Measurements from ENCODE around the gene TYW1B.
"Not testable (repeated sequence)": the region's sequence is repeated elsewhere in the genome, so short reads cannot be mapped to it uniquely, and the experiment has no call there.

Gene TYW1B

GRCh38 chr7:72561988-72562387 lies 266.0 kb downstream of the TYW1B start:
- not testable (repeated sequence) for H3K4me1 Mint-ChIP-seq (ENCODE audit: low read depth); H3K36me3 Mint-ChIP-seq (ENCODE audit: low read depth); H3K27ac Mint-ChIP-seq; H3K4me3 Mint-ChIP-seq; H3K27me3 Mint-ChIP-seq; DNase-seq
- H3K9me3 Mint-ChIP-seq: peaks cover 19% of the 10 kb centered on the region

DNA sequence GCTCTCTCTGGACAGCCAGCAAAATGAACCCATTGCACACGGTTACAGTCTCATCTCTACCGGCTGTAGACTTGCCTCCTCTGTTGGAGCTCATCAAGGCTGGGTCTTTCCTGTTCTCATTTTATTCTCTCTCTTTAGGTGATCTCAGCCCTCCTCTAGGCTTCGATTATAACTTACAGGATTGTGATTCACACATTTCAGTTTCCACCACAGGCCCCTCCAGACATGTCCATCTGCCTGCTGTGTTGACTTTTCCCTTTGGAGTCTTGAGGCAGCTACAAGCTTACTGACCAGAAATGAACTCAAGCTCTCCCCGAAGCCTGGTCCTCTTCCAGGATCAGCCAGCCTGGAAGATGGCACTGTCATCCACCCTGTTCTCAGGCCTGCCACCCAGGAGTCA lies 268.5 kb downstream of the TYW1B start:
- H3K4me1 Mint-ChIP-seq (ENCODE audit: low read depth); H3K36me3 Mint-ChIP-seq (ENCODE audit: low read depth); H3K27ac Mint-ChIP-seq; H3K27me3 Mint-ChIP-seq; DNase-seq; H3K4me3 Mint-ChIP-seq: not testable (repeated sequence)
- peaks cover 14% of the 10 kb centered on the region for H3K9me3 Mint-ChIP-seq

DNA sequence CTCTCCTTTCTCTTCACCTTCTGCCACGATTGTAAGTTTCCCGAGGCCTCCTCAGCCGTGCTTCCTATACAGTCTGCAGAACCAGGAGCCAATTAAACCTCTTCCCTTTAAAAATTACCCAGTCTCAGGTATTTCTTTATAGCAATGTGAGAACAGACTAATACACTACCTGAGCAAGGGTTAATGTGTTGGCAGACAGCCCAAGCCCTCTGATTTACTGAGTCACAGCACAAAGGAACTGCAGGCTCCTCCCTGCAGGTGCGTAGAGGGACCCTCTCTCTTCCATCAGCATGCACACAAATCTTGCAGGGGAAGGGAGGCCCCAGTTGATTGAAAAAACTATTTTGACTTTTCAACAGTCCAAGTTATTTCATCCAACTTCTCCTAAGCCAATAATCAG lies 271.3 kb downstream of the TYW1B start:
- not testable (repeated sequence) for H3K27me3 Mint-ChIP-seq; H3K27ac Mint-ChIP-seq; H3K4me3 Mint-ChIP-seq; H3K36me3 Mint-ChIP-seq (ENCODE audit: low read depth); H3K4me1 Mint-ChIP-seq (ENCODE audit: low read depth); DNase-seq
- peaks cover 16% of the 10 kb centered on the region for H3K9me3 Mint-ChIP-seq

DNA sequence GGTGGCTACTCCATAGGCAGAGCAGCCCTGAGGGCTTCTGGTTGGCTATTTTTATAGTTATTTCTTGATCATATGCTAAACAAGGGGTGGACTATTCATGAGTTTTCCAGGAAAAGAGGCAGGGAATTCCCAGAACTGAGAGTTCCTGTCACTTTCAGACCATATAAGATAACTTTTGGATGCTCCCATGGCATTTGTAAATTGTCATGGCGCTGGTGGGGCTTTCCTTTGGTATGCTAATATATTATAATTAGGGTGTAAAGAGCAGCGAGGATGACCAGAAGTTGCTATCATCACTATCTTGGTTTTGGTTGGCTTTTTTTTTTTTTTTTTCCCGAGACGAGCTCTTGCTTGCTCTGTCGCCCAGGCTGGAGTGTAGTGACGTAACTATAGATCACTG lies 272.8 kb downstream of the TYW1B start:
- peaks cover 13% of the 10 kb centered on the region for H3K9me3 Mint-ChIP-seq
- H3K4me3 Mint-ChIP-seq; H3K27ac Mint-ChIP-seq; H3K36me3 Mint-ChIP-seq (ENCODE audit: low read depth); H3K27me3 Mint-ChIP-seq; DNase-seq; H3K4me1 Mint-ChIP-seq (ENCODE audit: low read depth): not testable (repeated sequence)

DNA sequence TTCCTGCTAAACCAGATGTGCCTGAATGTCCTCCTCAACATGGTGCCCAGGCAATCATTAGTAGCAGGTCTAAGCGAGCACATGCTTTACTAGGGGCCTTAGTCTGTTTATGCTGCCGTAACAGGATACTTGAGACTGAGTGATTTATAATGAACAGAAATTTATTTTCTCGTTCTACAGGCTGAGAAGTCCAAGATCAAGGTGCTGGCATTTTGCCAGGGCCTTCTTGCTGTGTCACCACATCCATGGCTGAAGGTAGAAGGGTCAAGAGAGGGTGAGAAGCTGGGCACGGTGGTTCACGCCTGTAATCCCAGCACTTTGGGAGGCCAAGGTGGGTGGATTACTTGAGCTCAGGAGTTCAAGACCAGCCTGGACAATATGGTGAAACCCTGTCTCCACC lies 273.6 kb downstream of the TYW1B start:
- not testable (repeated sequence) for H3K4me1 Mint-ChIP-seq (ENCODE audit: low read depth); H3K4me3 Mint-ChIP-seq; H3K27me3 Mint-ChIP-seq; H3K27ac Mint-ChIP-seq; DNase-seq; H3K36me3 Mint-ChIP-seq (ENCODE audit: low read depth)
- peaks cover 13% of the 10 kb centered on the region for H3K9me3 Mint-ChIP-seq

DNA sequence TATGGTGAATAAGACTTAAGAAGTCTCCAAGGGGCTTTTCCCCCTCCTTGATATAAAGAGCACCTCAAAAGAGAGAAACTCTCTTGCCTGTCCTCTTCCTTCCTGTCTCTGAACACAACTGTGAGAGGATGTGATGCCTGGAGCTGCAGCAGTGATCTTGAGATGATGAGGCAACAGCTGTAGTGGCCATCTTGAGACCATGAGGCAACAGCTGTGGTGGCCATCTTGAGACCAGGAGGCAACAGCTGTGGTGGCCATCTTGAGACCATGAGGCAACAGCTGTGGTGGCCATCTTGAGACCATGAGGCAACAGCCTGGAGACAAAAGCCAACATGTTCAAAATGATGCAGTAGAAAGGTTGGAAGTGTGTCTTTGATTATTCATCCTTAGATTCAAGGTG lies 277.5 kb downstream of the TYW1B start:
- H3K36me3 Mint-ChIP-seq (ENCODE audit: low read depth); H3K27me3 Mint-ChIP-seq; DNase-seq; H3K4me1 Mint-ChIP-seq (ENCODE audit: low read depth); H3K4me3 Mint-ChIP-seq; H3K27ac Mint-ChIP-seq: not testable (repeated sequence)
- peaks cover 12% of the 10 kb centered on the region for H3K9me3 Mint-ChIP-seq

GRCh38 chr7:72546586-72547237 lies 281.3 kb downstream of the TYW1B start:
- H3K4me3 Mint-ChIP-seq; H3K27me3 Mint-ChIP-seq; H3K9me3 Mint-ChIP-seq; H3K36me3 Mint-ChIP-seq (ENCODE audit: low read depth); H3K4me1 Mint-ChIP-seq (ENCODE audit: low read depth); H3K27ac Mint-ChIP-seq; DNase-seq: not testable (repeated sequence)

DNA sequence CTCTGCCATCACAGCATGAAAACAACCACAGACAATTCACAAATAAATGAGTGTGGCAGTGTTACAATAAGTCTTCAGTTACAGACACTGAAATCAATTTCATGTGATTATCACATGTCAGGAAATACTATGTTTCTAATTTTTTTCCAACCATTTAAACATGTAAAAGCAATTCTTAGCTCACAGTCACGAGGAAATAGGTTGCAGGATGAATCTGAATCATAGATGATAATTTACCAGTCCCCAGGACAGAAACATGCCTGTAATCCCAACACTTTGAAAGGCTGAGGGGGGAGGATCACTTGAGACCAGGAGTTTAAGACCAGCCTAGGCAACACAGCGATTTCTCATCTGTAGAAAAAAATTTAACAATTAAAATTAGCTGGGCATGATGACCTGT lies 283.5 kb downstream of the TYW1B start:
- not testable (repeated sequence) for DNase-seq; H3K4me1 Mint-ChIP-seq (ENCODE audit: low read depth); H3K4me3 Mint-ChIP-seq; H3K36me3 Mint-ChIP-seq (ENCODE audit: low read depth); H3K9me3 Mint-ChIP-seq; H3K27ac Mint-ChIP-seq; H3K27me3 Mint-ChIP-seq

DNA sequence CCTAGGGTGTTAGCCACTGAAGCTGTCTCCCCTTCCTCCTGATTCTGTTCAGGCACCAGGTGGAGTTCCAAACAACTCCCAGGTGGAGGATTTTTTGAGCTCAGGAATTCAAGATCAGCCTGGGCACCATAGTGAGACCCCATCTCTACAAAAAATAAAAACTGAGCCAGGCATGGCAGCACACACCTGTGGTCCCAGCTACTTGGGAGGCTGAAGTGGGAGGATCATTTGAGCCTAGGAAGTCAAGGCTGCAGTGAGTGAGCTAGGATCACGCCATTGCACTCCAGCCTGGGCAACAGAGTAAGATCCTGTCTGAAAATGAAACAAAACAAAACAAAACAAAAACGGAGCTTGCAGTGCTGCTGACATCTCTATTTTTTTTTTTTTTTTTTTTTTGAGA lies 287.1 kb downstream of the TYW1B start:
- no peaks in the 10 kb centered on the region for H3K36me3 Mint-ChIP-seq (ENCODE audit: low read depth)
- H3K27me3 Mint-ChIP-seq: no peaks in the 10 kb centered on the region
- no peaks in the 10 kb centered on the region for H3K4me1 Mint-ChIP-seq (ENCODE audit: low read depth)
- DNase-seq: no peak
- H3K4me3 Mint-ChIP-seq: no peak overlapping the region
- no peak overlapping the region for H3K27ac Mint-ChIP-seq
- H3K9me3 Mint-ChIP-seq: no peaks in the 10 kb centered on the region

DNA sequence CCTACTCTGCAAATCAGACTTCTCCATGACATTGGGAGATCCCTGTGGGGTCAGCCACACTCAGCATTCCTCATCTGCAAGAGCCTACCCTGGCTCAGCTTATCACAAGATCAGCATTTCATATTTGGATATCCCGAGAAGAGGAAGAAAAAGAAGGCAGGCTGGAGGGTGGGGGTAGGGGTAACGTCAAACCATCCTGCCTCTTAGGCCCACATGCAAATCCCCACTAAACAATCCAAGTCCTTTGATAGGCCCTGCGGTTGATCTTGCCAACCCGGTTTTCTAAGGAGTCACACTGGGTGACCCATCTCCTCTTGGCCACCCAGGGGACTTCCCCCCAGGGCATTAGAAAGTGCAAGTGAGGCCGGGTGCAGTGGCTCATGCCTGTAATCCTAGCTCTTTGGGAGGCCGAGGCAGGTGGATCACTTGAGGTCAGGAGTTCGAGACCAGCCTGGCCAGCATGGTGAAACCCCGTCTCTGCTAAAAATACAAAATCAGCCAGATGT lies 287.8 kb downstream of the TYW1B start:
- Mint-ChIP-seq H3K4me1 (ENCODE audit: low read depth) (no peaks in the 10 kb centered on the region), H3K27me3 (no peaks in the 10 kb centered on the region), H3K9me3 (no peaks in the 10 kb centered on the region), H3K36me3 (ENCODE audit: low read depth) (no peaks in the 10 kb centered on the region), H3K27ac (no peak overlapping the region), H3K4me3 (no peak overlapping the region)
- no peak for DNase-seq

- H3K9me3 Mint-ChIP-seq: no peaks in the 10 kb centered on the region
- no peak overlapping the region for H3K4me3 Mint-ChIP-seq
- no peaks in the 10 kb centered on the region for H3K36me3 Mint-ChIP-seq (ENCODE audit: low read depth)
- no peaks in the 10 kb centered on the region for H3K27me3 Mint-ChIP-seq
- H3K27ac Mint-ChIP-seq: no peak overlapping the region
- H3K4me1 Mint-ChIP-seq (ENCODE audit: low read depth): no peaks in the 10 kb centered on the region
- no peak for DNase-seq
Observed at GRCh38 chr7:72539702-72540101, 288.3 kb downstream of the TYW1B start.

DNA sequence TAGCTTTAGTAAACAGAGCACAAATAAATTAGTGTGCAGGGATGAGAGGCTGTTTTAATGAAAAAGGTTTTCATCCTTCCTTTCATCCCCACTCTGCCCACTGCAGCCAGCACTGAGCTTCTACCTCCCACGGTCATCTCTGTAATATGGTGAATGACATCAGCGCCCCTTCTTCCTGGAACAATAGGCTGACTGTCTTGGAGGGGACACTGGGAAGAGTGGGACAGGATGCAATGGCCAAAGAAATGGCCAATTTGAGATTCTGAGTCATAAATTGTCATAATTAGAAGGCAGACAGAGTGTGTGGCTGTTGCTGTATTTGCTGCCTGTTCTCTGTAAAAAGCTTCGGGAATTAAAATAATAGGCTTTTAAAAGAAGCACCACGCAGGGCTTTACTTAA lies 289.1 kb downstream of the TYW1B start:
- H3K4me3 Mint-ChIP-seq: no peak overlapping the region
- H3K4me1 Mint-ChIP-seq (ENCODE audit: low read depth): no peaks in the 10 kb centered on the region
- no peaks in the 10 kb centered on the region for H3K36me3 Mint-ChIP-seq (ENCODE audit: low read depth)
- no peak overlapping the region for H3K27ac Mint-ChIP-seq
- H3K9me3 Mint-ChIP-seq: no peaks in the 10 kb centered on the region
- no peaks in the 10 kb centered on the region for H3K27me3 Mint-ChIP-seq
- DNase-seq: no peak

DNA sequence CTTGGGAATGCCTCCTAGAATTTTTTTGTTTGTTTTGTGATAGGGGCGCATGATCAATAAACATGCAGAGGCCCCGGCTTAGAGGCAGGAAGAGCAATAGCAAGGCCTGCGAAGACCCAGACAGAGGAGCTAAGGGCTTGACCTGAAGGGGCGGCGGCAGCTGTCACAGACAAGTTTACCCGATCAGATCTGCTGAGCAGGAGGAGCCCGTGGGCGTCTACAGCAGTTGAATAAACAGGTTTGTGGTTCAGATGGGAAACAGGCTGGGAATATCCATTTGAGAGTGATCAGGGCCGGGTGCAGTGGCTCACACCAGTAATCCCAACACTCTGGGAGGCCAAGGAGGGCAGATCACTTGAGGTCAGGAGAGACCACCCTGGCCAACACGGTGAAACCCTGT lies 289.9 kb downstream of the TYW1B start:
- H3K36me3 Mint-ChIP-seq (ENCODE audit: low read depth): no peaks in the 10 kb centered on the region
- no peak for DNase-seq
- no peak overlapping the region for H3K27ac Mint-ChIP-seq

GRCh38 chr7:72536038-72536437 lies 292.0 kb downstream of the TYW1B start:
- not testable (repeated sequence) for H3K4me1 Mint-ChIP-seq (ENCODE audit: low read depth); DNase-seq; H3K27ac Mint-ChIP-seq; H3K9me3 Mint-ChIP-seq; H3K4me3 Mint-ChIP-seq; H3K36me3 Mint-ChIP-seq (ENCODE audit: low read depth); H3K27me3 Mint-ChIP-seq

More for the DNA sequence above, 289.9 kb downstream of the TYW1B start:
- Mint-ChIP-seq H3K27me3 (no peaks in the 10 kb centered on the region), H3K4me1 (ENCODE audit: low read depth) (no peaks in the 10 kb centered on the region), H3K9me3 (no peaks in the 10 kb centered on the region), H3K4me3 (no peak overlapping the region)

GRCh38 chr7:72531048-72531447 lies 297.0 kb downstream of the TYW1B start:
- not testable (repeated sequence) for H3K27ac Mint-ChIP-seq; H3K9me3 Mint-ChIP-seq; H3K4me1 Mint-ChIP-seq (ENCODE audit: low read depth); H3K4me3 Mint-ChIP-seq; DNase-seq; H3K27me3 Mint-ChIP-seq; H3K36me3 Mint-ChIP-seq (ENCODE audit: low read depth)
